SHP77 treated with DMSO at 0.1 percent for 48 hours (cell line): ENCODE results near the gene TCEANC2.

Experiments
- DNase-seq: peaks from one replicate; lab custom pipeline; 2025; lab: John Stamatoyannopoulos, UW

The TCEANC2 gene

DNA sequence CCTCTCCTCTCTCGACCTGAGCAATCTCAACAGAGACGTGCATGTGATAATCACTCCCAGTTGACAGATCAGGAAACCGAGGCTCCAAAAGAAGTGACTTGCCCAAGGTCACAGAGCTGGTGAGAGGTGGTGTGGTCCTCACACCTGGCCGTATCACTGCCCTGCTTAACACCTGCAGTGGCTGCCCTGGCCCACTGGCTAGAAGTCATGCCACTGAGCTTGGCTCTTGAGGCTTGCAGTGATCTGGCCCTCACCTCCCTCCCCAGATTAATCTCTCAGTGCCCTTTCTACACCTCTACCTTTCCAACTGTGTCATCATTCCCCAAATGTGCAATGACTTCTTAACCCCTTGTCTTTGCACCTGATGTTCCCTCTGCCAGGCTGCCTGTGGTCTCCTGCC is 60.6 kb downstream of the TCEANC2 start:
- DNase-seq: no peak

DNA sequence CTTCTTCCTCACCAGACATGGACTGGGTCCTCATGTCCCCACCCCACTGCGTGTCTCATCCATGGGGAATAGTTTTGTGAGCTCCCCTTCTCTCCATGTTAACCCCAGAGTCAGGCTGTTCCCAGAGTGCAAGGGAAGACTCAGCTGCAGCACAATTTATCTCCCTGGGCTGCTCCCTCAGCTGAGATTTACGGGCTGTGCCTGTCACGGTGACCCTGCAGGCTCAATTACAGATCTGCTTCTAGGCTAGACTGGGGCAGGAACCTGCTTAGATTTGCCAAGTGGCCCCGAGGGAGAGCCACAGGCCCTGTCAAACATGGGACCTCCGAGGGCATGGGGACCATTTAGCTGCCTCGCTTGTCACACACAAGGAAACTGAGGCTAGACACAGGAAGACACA is 61.5 kb downstream of the TCEANC2 start:
- DNase-seq: no peak

DNA sequence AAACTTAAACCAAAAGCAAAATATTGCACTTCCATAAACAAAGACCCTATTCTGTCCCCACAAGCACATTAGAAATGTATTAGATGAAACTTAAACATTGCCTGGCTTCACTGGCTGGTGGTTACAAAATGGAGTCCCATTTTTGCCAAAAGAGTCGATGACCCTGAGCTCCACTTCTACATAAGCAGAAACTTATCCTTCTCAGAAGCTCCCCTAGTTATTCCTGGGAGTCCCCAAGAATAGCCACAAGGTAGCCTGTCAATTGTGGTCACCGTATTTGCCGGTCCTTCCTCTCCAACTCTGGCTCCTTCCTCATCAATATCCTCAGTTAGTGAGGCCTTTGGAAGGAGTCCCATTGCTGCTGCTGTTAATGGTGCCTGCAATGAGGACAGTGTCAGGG is 62.1 kb downstream of the TCEANC2 start:
- DNase-seq: no peak

DNA sequence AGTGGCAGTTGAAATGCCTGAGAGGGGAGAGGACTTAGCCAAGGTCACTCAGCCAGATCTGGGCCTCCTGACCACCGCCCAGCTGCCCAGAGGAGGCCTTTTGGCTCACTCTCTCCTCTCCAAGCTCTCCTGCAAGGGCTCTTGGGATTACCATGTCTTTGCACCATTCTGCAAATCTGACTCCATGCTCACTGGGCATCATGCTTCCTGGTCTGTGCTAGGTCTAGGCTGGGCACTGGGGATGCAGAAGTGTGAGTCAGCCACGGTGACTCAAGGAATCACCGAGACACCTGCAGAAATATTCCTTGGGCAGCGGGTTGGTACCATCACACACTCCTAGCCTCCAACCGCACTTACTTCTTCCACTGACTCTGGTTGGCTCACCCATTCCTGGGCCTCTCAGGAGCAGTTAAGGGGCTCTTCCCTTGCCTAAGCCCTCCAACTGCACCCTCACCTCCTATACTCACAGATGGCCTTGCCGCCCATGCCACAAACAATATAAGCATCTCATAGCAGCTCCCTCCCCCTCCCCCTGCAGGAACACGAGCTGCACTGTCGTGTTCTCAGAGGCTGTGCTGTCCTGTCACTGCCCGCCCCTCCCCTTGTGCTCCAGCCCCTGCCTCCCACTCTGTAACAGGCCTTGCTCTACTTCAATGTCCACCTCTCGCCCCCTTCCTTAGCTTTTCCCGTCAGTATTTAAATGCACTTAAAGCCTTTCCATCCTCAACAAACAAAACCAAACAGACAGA is 64.6 kb downstream of the TCEANC2 start:
- DNase-seq: no peak

DNA sequence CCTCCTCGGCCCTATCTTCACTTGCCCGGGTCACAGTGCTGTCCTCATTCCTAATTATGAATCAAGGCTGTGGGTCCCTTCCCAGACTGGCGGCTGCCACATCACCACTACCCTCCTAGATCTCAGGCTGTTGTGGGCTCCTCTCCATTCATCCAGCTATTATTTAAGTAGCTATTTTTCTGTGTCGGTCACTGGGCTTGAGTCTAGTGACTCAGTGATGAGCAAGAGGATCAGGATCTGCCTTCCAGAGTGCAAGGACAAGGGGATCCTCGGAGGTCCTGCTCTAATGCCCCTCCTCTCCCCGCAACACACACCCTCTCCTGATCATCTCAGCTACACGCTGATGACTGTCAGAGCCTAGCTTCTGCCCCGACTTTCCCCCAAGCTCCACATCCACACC is 65.3 kb downstream of the TCEANC2 start:
- DNase-seq: no peak

DNA sequence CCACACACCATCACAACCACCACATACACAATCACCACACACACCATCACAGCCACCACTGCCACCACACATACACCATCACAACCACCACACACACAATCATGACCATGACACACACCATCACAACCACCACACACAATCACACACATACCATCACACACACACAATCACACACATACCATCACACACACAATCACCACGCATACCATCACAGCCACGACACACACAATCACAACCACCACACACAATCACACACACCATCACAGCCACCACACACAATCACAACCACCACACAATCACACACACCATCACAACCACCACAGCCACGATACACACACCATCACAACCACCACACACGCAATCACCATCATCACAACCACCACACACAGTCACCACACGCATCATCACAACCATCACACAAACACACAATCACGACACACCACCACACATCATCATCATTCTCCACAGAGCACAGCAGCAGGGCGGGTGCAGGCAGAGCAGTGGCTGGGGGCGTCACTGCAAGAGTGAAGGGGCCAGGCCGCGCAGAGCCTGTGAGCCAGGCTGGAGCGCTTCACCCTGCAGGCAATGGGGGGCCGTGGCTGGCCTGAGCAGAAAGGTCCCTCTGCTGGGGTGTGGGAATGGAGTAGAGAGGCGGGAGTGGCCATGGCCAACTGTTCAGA is 66.8 kb downstream of the TCEANC2 start:
- DNase-seq: no peak

DNA sequence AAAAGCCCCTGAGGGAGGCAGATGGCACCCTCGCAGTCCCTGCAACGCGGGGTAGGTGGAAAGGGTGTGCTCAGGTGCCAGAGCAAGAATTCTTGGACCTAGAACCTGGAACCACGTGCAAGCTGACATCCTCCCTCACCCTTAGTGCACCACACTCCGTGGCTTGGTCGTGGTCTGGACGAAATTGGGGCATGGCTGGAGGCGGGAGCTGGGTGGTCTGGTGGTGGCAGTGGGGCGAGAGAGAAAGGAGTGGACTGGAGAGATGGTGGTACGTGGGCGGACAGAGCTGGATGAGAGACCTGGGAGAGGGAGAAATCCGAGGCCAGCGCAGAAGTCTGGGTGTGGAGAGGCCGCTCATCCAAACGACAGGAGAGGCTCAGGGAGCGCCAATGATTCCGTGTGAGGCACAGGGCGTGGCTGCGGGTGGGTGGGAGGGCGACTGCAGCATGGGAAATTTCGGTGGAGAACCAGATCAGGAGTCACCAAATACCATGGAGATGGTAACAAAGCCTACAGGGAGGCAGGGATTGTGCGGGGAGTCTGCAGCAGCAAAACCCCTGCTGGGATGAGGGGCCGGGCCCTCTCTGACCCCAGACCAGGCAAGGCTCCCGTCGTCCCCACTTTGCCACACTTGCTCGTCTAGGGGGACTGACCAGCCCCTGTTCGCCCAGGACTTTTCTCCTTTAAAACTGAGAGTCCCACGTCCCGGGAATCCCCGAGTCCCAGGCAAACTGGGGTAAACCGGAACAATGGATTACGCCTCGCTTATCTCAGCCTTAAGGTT is 67.5 kb downstream of the TCEANC2 start:
- no peak for DNase-seq

DNA sequence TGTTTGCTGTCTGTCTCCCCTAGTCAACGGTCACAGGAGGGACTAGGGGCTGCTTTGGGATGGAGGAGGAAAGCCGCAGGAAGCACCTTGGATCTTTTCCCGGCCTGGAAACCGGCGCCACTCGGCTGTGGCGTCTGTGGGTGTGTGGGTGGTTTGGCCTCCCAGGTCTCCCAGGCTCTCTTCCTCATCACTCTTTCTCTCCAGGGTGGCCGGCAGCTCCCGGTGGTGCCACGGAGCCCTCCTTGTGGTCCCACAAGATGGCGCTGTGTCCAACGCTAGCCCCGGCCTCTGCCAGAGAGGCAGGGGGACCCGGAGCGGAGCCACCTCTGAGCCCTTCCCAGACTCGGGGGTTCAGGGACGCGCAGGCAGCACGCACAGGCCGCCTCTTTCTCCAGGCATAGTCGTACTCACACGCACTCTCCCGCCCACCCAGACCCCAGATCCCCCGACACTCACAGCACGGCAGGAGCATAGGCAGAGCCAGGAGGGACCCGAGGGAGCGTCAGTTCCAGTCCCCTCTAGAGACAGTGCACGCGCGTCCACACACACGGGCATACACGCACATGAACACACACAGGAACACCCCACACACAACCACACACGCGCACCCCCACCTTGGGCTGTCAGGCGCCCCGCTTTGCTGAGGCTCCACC is 68.2 kb downstream of the TCEANC2 start:
- peak; percentile 16 for DNase-seq

DNA sequence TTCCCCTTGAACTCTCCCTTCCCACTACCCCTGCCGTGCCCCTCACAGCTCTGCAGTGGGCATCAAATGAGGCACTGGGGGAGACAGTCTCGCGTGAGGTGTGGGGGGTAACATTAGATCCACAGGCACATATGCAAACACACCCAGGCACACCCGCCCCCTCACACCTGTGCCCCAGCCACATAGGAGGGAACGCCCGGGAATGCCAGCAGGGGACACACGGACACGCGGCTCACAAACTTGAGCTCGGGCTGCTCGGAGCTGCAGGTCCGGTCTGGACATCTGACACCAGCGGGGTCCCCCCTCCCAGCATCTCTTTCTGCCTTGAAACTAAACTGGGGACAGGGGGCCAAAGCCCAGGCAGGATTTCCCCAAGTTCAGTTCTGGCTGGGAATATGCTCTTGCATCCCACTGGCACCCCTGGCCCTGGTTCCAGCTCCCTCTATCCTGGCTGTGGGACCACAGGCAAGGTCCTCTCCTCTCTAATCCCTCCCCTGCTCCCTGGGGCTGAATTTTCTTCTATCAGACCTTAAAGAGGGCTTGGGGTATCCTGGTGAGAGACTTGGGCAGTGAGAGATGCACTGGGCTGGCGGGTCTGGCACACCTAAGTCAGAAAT is 68.8 kb downstream of the TCEANC2 start:
- DNase-seq: no peak

DNA sequence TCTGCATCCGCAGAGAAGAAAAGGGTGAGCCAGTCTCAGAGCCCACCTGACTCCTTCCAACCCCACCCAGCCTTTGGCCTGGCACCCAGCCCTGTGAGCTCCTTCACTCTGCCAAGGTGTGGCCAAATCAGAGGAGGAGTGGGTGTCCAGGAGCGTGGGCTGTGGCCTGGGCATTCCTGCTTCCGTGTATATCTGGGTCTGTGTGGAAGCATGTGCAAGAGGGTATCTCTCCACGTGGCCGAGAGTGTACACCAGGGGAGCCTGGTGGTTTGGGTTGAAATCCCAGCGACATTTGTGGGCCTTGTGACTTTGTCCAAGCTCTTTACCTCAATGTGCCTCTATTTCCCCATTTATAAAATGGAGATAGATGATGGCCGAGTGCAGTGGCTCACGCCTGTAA is 69.6 kb downstream of the TCEANC2 start:
- DNase-seq: no peak

DNA sequence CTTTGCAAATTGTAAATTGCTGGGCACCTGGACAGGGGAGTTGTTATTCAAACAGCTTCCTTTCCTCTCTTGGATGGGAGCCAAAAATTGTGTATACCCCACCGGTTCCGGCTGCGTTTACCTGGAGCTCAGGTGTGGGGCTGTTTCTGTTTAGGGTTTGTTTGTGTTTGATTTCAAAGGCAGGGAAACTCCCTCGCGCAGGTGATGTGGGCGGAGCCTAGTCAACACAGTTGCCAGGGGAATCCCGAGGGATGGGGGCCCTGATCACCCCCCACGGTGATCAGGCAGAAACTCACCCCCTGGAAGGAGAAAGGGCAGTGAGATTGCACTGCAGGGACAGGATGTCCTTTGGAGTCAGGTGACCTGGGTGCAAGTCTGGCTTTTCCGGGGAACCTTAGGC is 71.1 kb downstream of the TCEANC2 start:
- DNase-seq: no peak

DNA sequence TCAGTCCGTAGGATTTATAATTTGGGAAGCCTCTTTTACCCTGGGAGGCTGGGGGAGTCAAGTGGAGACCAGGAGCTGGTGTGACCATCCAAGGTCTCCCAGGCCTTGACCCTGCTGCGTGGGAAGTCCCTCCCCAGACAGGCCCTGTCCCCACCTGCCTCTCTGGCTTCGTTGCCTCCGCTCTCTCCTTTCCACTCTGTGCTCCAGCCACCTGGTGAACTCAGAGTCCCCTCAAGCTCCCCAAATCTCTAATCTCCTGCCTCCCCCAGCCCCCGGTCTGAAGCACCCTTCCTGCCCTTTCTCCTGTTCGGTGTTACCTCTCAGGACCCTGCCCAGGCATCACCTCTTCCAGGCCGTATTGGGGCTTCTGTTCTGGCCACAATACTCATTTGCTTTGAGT is 71.5 kb downstream of the TCEANC2 start:
- DNase-seq: no peak

DNA sequence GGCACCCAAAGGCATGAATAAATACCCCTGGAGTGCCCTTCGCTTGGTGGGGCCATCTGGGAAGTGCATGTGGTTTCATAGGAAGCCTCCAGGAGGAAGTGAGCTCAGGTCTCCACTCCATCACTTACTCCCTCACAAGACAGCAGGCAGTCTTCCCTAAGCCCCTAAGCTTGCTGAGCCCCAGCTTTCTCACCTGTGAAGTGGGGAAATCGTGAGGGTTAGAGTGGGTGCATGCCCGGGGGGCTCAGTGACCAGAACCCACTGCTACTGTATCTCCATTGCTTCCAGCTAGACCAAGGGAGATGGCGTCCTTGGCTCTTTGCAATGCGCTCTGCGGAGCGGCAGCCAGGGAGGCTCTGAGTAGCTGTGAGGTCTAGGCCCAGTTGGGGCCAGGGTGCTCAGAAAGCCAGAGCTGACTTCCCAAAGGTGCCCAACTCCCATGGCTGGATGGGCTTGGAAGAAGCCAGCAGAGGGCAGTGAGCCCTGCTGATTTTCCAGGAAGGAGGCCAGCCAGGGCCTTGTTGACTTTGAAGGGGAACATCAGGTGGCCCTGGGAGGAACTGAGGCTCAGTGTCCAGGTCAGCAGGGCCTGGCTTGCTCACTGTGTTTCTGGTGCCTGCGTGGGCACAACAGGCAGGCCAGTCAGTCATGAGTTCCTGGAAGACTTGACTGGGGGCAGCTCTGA is 72.1 kb downstream of the TCEANC2 start:
- DNase-seq: no peak

DNA sequence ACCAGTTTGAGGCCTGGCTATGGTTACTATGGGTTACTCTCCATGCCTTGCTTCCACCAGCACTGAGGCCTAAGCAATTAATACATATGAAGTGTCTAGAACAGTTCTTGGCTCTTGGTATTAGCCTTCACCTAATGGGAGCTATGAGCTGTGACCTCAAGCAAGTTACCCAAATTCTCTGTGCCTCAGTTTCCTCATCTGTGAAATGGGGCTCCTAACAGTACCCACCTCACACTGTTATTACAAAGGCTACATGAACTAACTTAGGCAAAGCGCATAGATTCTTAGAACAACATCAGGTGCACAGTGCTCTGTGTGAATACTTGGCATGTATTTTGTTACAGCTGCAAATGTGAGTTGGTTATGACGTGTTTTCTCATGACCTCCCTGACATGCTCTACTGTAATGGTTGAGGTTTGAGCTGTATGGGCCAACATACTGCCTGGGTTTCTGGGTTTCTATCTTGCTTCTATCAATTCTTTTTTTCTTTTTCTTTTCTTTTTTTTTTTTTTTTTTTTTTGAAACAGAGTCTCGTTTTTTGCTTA is 72.9 kb downstream of the TCEANC2 start:
- DNase-seq: no peak

DNA sequence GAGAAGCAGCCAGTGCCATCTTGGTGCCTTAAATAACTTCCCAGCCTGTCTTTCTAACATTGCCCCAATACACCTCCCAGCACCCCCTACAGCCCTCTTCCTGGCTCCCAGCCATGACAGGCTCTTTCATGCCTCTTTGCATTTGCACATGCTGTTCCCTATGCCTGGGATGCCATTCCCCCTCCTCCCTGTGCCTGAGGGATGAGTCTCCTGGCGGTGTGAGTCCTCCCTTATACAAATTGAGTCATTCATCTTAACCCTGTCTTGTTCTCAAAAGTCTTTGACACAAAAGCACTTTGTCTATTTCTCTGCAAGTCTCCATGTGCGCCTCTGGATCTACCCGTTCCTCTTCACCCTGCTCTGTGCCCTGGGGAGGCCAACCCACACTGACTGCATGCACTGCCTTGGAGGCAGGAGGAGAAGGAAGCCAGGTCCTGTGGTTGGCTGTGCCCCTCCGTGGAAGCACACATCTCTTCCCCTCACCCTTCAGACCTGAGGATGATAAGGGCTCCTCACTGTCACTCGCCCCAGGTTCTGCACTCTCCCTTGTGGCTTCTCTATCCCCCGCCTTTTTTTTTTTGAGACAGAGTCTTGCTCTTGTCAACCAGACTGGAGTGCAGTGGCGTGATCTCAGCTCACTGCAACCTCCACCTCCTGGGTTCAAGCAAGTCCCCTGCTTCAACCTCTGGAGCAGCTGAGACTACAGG is 74.3 kb downstream of the TCEANC2 start:
- DNase-seq: no peak

DNA sequence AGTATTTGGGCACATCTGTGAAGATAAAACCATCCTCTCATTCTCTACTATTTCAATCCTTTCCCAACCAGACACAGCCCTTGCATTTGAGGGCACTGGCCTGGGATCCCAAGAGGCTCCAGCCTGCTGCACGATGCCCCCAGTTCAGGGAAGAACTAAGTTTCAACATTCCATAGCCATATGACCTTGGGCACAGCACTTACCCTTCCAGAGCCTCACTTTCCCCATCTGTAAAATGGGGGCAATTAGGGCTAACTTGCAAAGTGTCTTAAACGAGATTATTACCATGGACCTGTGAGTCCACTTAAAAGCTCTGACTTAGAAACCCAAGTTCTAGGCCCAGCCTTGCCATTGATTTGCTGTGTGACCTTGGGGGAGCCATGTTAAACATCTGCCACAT is 76.5 kb downstream of the TCEANC2 start:
- DNase-seq: no peak

DNA sequence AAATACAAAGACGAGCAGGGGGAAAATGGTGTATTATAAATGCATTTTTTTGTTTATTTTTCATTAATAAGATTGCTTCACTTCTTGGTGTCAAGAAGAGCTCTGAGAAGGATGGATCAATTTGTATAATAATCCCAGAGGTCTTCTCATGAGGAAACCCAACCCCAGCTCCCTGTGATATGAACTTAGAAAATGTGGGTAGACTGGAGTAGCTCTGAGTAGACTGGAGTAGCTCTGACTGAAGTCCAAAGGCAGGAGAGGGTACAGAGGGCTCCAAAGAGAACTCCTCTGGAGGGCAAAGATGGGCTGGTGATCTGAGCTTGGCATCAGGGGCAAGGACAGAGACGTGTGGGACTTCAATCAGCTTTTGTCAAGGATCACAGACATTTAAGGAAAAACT is 78.0 kb downstream of the TCEANC2 start:
- DNase-seq: no peak

DNA sequence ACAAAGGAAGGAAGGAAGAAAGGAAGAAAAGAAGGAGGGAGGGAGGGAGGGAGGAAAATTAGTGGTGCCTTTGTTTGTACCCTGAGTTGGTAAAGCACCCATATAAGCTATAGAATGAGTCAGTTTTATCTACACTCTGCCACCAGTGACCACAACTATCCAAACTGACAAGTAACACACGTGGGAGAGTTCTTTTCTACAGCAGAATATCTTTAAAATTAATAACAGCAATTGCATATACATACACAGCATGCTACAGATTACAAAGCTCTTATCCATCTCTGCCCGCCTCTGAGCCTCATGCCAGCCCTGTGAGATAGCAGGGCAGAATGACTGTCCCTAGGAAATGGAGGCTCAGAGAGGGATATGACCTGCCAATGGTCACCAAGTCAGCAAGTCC is 79.1 kb downstream of the TCEANC2 start:
- no peak for DNase-seq

DNA sequence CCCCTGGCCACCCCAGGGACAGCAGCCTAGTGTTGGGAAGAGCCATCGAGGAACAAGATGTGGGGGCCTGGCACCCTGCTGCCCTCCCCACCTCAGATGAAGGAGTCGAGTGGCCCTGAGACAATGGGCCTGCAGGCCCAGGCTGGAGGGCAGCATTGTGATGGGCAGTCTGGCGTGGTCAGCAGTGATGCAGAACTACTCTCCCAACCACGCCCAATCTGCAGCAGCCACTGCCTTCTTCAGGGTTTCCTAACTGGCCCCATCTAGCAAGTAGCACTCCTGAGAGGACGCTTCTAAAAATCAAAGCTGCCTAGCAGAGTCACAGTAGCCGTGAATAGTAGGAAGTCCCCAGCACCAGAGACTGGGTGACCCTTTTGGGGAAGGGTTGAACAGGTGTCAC is 80.9 kb downstream of the TCEANC2 start:
- DNase-seq: no peak

DNA sequence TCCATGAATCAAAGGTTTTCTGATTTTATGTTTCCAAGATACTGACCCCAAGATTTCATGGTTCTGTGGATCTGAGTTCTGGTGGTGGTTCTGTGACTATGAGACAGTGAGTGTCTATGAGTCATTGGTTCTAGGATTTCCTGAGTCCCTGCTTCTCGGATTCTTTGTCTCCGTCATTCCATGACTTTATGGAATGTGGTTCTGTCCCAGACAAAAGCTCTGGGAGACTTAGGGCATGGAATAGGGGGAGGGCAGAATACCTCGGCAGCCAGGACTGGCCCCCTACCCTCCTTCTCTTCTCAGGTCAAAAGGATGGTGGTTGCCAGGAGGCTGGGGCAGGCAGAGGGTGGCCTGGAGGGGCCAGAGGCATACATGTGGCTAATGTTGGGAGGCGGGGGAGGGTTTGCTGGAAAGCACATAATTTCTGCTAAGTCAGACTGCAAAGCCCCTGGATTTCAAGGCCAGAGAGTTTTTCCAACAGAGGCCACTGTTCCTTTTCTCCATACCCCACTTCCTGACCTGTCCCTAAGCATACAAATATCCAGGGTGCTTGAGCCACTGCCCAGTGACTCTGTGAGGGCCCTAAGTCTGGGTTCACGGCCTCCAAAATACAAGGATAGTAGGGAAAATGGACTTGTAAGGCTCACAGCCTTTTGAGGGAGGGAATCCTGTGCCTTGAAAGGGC is 82.2 kb downstream of the TCEANC2 start:
- DNase-seq: no peak
